Body of pancreas (tissue), 4 donors: ENCODE results near the gene PPP2R5E. TPM values are rescaled to one million over a fixed set of nuclear protein-coding genes. Genes with fewer than 3 reads are reported as not detected.

Experiments
- ATAC-seq: fragments of 150-250 bp; one replicate; pipeline ENCODE4 v1.9.1; 2016
- DNase-seq, 4 donors: peaks; one replicate each; pipeline ENCODE4 v3.0.0-alpha.2; 2019
- H3K27ac ChIP-seq, 4 donors: fragments of 200-600 bp; sonication (generic); 1 replicate in 3 of 4; 2 replicates in 1 of 4; pipeline versions ENCODE4 v1.5.1 to v1.6.1; 2016 to 2019; ENCODE audit warnings: mild to moderate bottlenecking in 1 of 4, mixed read lengths in 1 of 4, moderate library complexity in 1 of 4
- H3K27me3 ChIP-seq, 2 donors: fragments of 200-600 bp; sonication (generic); one replicate each; pipeline ENCODE4 v1.6.0; 2016; ENCODE audit warnings: mild to moderate bottlenecking in 1 of 2
- H3K36me3 ChIP-seq, 2 donors: fragments of 200-600 bp; sonication (generic); replicated peaks in 1 of 2; 2 replicates each; pipeline ENCODE4 v1.5.1; 2016; ENCODE audit warnings: low read depth in 2 of 2; ENCODE audit not compliant: insufficient read depth in 1 of 2
- H3K4me1 ChIP-seq: fragments of 200-600 bp; sonication (generic); one replicate; pipeline ENCODE4 v1.6.0; 2016
- H3K4me3 ChIP-seq, 2 donors: fragments of 200-600 bp; sonication (generic); 1 replicate in 1 of 2; 2 replicates in 1 of 2; pipeline ENCODE4 v1.5.1; 2016 to 2019
- H3K9me3 ChIP-seq, 3 donors: fragments of 200-600 bp; sonication (generic); 1 replicate in 2 of 3; 2 replicates in 1 of 3; pipeline ENCODE4 v1.5.1; 2016
- POLR2A ChIP-seq, 3 donors: fragments of 450-650 bp; IDR thresholded peaks; one replicate each; pipeline ENCODE4 v1.6.1; 2016; ENCODE audit warnings: antibody characterized with exemption in 3 of 3, mild to moderate bottlenecking in 2 of 3
- whole genome bisulfite sequencing, 2 donors: methylation state at CpG; one replicate each; pipeline ENCODE4 v1.1.5; 2017; 5-methylcytosine and 5-hydroxymethylcytosine counted together
- intact Hi-C: fragments of 100-400 bp; cut with DNase I; formaldehyde crosslinking; loops from one replicate; pipeline ENCODE4 v1.15.1; 2023
- total RNA-seq, 2 donors: library from RNA; depleted of rRNA; stranded (reverse); fragments of >200 nt; gene quantifications; one replicate each; pipeline ENCODE4 v1.1.0, GENCODE V29; 2016
- TF ChIP-seq, protein P1 (sequence below), 7 experiments: fragments of 450-650 bp in 4 of 7; fragments of 200-600 bp in 3 of 7; sonication (generic) in 3 of 7; IDR thresholded peaks; one replicate each; pipeline ENCODE4 v1.5.1; 2016 to 2019; ENCODE audit warnings: antibody characterized with exemption in 7 of 7

The PPP2R5E gene
- total RNA-seq, 2 donors from 2014 or later = 9.2 to 12.5 TPM

DNA sequence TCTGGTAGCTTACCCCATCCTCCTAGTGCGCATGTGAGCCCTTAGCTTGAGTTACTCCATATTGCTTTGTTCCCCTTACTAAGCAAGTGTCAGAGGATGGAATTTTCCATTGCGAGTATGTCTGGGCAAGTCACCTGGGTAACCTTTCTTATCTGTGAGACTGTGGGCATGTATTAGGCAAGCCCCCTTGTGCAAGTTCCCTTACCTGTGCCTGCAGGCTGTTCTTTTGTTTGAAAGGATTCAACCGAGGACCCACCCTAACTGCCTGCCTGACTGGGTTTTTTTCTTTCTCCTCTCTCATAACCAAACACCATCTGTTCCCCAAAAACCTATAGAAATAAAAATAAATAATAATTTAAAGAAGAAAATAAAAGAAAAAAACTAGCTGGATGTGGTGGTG lies 22.3 kb upstream of the PPP2R5E start:
- H3K27ac ChIP-seq = no peak overlapping the region
- intact Hi-C loops = no loop called here
- 68 to 77% methylated on average over 3 of the region's 3 CpGs for WGBS, 2 donors
- DNase-seq (no peak), ATAC-seq (no peak)
- no peaks in the 10 kb centered on the region for H3K4me1 ChIP-seq
- H3K27me3 ChIP-seq = no peaks in the 10 kb centered on the region
- no peaks in the 10 kb centered on the region for H3K36me3 ChIP-seq
- no peak for TF ChIP-seq POLR2A (IDR thresholded peaks at IDR 0.05)
- TF ChIP-seq, protein P1, sequence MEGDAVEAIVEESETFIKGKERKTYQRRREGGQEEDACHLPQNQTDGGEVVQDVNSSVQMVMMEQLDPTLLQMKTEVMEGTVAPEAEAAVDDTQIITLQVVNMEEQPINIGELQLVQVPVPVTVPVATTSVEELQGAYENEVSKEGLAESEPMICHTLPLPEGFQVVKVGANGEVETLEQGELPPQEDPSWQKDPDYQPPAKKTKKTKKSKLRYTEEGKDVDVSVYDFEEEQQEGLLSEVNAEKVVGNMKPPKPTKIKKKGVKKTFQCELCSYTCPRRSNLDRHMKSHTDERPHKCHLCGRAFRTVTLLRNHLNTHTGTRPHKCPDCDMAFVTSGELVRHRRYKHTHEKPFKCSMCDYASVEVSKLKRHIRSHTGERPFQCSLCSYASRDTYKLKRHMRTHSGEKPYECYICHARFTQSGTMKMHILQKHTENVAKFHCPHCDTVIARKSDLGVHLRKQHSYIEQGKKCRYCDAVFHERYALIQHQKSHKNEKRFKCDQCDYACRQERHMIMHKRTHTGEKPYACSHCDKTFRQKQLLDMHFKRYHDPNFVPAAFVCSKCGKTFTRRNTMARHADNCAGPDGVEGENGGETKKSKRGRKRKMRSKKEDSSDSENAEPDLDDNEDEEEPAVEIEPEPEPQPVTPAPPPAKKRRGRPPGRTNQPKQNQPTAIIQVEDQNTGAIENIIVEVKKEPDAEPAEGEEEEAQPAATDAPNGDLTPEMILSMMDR (IDR thresholded peaks at IDR 0.05) = no peak
- H3K4me3 ChIP-seq = no peak overlapping the region
- no peaks in the 10 kb centered on the region for H3K9me3 ChIP-seq

DNA sequence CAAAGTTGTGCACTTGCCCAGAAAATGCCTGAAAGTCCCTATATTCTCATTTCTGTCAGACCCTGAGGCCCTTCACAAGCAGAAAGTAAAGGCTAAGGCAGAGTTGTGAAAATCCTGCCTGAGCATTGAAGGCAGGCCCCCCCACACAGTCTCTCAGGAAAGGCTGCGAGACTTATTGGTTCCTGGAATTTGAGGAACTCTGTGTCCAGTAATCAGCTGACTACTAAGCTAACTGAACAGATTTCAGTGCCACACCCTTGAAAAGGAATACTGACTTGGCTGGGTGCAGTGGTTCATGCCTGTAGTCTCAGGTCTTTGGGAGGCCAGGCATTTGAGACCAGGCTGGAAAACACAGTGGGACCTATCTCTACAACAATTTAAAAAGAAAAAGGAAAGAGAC lies 21.1 kb upstream of the PPP2R5E start:
- no peak overlapping the region for H3K27ac ChIP-seq
- intact Hi-C loops = no loop called here
- H3K4me1 ChIP-seq = no peaks in the 10 kb centered on the region
- no peaks in the 10 kb centered on the region for H3K9me3 ChIP-seq
- DNase-seq (peak in 1 of 4 donors; percentile 3), ATAC-seq (no peak)
- H3K27me3 ChIP-seq = no peaks in the 10 kb centered on the region
- TF ChIP-seq, protein P1 (IDR thresholded peaks at IDR 0.05) = no peak
- no peak for TF ChIP-seq POLR2A (IDR thresholded peaks at IDR 0.05)
- no peak overlapping the region for H3K4me3 ChIP-seq
- H3K36me3 ChIP-seq = no peaks in the 10 kb centered on the region
- WGBS, 2 donors = 33 to 44% methylated on average over 1 of the region's 1 CpG

DNA sequence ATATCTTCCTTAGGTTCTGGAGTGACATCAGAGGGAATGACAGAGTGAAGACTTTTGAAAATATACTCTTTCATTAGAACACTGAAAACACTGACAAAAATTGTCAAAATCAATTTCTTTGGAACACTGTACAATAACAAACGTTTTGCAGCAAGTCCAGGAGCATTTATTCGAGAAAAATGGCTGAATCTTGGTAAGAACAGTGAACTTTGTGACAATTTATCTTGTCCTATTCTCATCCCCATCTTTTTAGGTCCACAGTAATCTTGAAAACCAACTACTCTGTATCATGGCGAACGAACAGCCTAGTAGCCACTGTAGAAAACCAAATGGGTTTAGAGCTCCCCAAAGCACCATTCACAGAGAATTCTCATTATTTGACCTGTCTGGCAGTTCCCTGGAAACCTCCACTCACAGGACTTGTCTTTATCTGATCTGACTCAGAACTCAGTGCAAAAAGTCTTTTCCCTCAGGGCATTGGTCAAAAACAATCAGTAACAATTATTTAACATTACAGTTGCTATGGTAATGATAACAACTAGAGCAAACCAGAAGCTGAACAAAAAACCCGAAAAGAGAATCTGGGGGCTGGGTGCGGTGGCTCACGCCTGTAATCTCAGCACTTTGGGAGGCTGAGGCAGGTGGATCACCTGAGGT lies 20.3 kb upstream of the PPP2R5E start:
- no peak for ATAC-seq
- Histone ChIP-seq H3K4me1 (no peaks in the 10 kb centered on the region), H3K27me3 (no peaks in the 10 kb centered on the region), H3K4me3 (no peak overlapping the region), H3K9me3 (no peaks in the 10 kb centered on the region), H3K36me3 (no peaks in the 10 kb centered on the region), H3K27ac (no peak overlapping the region)
- intact Hi-C loops = no loop called here
- TF ChIP-seq POLR2A (IDR thresholded peaks at IDR 0.05) = no peak
- TF ChIP-seq, protein P1 (IDR thresholded peaks at IDR 0.05) = no peak
- no peak for DNase-seq
- 72 to 74% methylated on average over 7 of the region's 7 CpGs for WGBS, 2 donors

DNA sequence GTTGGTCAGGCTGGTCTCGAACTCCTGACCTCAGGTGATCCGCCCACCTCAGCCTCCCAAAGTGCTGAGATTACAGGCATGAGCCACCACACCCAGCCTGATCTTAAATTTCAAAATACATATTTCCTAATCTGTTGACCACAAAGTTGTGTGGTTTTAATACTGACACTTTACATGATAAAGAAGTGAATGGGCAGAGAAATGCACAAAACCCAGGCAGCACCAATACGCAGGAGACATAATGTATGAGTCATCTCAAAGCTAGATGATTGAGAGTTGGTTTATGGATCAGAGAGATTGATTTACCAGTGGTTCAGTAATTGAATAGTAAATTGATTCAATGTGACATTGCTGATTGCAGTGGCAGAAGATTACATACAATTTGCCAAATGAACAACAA lies 19.2 kb upstream of the PPP2R5E start:
- ATAC-seq (no peak), DNase-seq (no peak)
- 77 to 80% methylated on average over 3 of the region's 3 CpGs for WGBS, 2 donors
- no peak overlapping the region for H3K27ac ChIP-seq
- no peak for TF ChIP-seq POLR2A (IDR thresholded peaks at IDR 0.05)
- TF ChIP-seq, protein P1 (IDR thresholded peaks at IDR 0.05) = no peak
- no peaks in the 10 kb centered on the region for H3K27me3 ChIP-seq
- intact Hi-C loops = no loop called here
- H3K36me3 ChIP-seq = no peaks in the 10 kb centered on the region
- H3K4me1 ChIP-seq = no peaks in the 10 kb centered on the region
- H3K4me3 ChIP-seq = no peak overlapping the region
- H3K9me3 ChIP-seq = no peaks in the 10 kb centered on the region

DNA sequence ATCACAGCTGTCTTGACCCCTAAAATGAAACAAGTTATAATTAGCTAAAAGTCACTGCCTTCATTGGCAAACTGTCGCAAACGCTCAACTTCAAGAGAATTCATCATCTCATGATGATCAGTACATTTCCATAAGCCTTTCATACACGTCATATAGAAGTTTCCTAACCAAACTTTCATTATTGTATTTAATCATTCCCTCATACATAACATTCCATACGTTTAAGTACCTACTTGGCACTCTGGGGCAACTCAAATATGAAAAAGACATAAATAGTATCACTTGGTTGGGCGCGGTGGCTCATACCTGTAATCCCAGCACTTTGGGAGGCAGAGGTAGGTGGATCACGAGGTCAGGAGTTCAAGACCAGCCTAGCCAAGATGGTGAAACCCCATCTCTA lies 12.4 kb upstream of the PPP2R5E start:
- no peak overlapping the region for H3K27ac ChIP-seq
- DNase-seq = no peak

More for the DNA sequence above, 12.4 kb upstream of the PPP2R5E start:
- no peaks in the 10 kb centered on the region for H3K36me3 ChIP-seq
- 80 to 81% methylated on average over 7 of the region's 7 CpGs for WGBS, 2 donors
- no peak overlapping the region for H3K4me3 ChIP-seq
- intact Hi-C loops = no loop called here
- no peaks in the 10 kb centered on the region for H3K9me3 ChIP-seq
- ATAC-seq = no peak
- H3K27me3 ChIP-seq = no peaks in the 10 kb centered on the region
- TF ChIP-seq, protein P1 (IDR thresholded peaks at IDR 0.05) = no peak
- TF ChIP-seq POLR2A (IDR thresholded peaks at IDR 0.05) = no peak
- no peaks in the 10 kb centered on the region for H3K4me1 ChIP-seq
